ENCODE data around the gene ENAH.

- TF ChIP-seq, protein P1, sequence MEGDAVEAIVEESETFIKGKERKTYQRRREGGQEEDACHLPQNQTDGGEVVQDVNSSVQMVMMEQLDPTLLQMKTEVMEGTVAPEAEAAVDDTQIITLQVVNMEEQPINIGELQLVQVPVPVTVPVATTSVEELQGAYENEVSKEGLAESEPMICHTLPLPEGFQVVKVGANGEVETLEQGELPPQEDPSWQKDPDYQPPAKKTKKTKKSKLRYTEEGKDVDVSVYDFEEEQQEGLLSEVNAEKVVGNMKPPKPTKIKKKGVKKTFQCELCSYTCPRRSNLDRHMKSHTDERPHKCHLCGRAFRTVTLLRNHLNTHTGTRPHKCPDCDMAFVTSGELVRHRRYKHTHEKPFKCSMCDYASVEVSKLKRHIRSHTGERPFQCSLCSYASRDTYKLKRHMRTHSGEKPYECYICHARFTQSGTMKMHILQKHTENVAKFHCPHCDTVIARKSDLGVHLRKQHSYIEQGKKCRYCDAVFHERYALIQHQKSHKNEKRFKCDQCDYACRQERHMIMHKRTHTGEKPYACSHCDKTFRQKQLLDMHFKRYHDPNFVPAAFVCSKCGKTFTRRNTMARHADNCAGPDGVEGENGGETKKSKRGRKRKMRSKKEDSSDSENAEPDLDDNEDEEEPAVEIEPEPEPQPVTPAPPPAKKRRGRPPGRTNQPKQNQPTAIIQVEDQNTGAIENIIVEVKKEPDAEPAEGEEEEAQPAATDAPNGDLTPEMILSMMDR (IDR thresholded peaks at IDR 0.05; ENCODE audit: low read length) = no peak
- no peak for TF ChIP-seq EZH2 (IDR thresholded peaks at IDR 0.05; ENCODE audit: borderline replicate concordance, low read length)
These were observed 111.5 kb downstream of the ENAH start for GRCh38 chr1:225541383-225541782.
